GM21528 (cell line): ENCODE measurements around the gene ASCL3.
"Not testable (repeated sequence)": the region's sequence is repeated elsewhere in the genome, so short reads cannot be mapped to it uniquely, and the experiment has no call there.

ENCODE experiments used
- ATAC-seq: cut with Tn5 transposase; IDR thresholded peaks from one replicate; pipeline ENCODE4 v1.9.1; 2021; ENCODE audit warnings: mild to moderate bottlenecking, moderate library complexity; ENCODE audit not compliant: unreplicated experiment, low FRiP score

Gene ASCL3

GRCh38 chr11:8911029-8911823, 31.6 kb downstream of the ASCL3 start, which contains the start of gene AKIP1:
AKIP1 (plus strand) TSS chr11:8911189; CDS start chr11:8911450, 261 bp downstream.
- ATAC-seq = peak; percentile 77

GRCh38 chr11:8910649-8911026, 32.2 kb downstream of the ASCL3 start:
- ATAC-seq = peak; percentile 24

- ATAC-seq = no peak
These were observed 34.7 kb downstream of the ASCL3 start for GRCh38 chr11:8908099-8908498.

- no peak for ATAC-seq
These were observed 35.7 kb downstream of the ASCL3 start for GRCh38 chr11:8907116-8907515.

GRCh38 chr11:8905528-8906165, 37.2 kb downstream of the ASCL3 start:
- no peak for ATAC-seq

- no peak for ATAC-seq
These were observed 43.6 kb downstream of the ASCL3 start for GRCh38 chr11:8899119-8899753.

GRCh38 chr11:8891185-8891584, 51.6 kb downstream of the ASCL3 start:
- ATAC-seq = not testable (repeated sequence)
